Panc1 (cell line): ENCODE data around the gene BAZ2B. TPM values are rescaled to one million over a fixed set of nuclear protein-coding genes. Genes with fewer than 3 reads are reported as not detected.

Source experiments
- ATAC-seq: fragments of 200-7000 bp; cut with Tn5 transposase; 2 replicates; pipeline ENCODE4 v1.9.1; 2020; ENCODE audit warnings: mild to moderate bottlenecking, moderate library complexity
- BruUV-seq: library from RNA; stranded (reverse); fragments of 400-500 nt; replicated peaks from 2 replicates; lab custom pipeline; 2021; lab: Mats Ljungman, UMichigan
- CTCF ChIA-PET: fragments of 300-600 bp; sonication (Branson Sonifier 250); formaldehyde crosslinking; loops from one replicate; lab custom pipeline; 2022; ENCODE audit warnings: antibody characterized with exemption; lab: Charles Lee
- POLR2A ChIA-PET: fragments of 300-600 bp; sonication (Branson Sonifier 250); formaldehyde crosslinking; loops from one replicate; lab custom pipeline; 2022; ENCODE audit warnings: antibody characterized with exemption; lab: Charles Lee
- DNase-seq: peaks from one replicate; pipeline ENCODE4 v3.0.0-alpha.2; 2010; ENCODE audit warnings: low read depth, low spot score
- H3K27ac ChIP-seq: 2 replicates; pipeline ENCODE4 v1.5.1; 2011; ENCODE audit warnings: mild to moderate bottlenecking, low read length, inconsistent platforms
- H3K27me3 ChIP-seq: fragments of 200-500 bp; sonication (Bioruptor generic); 2 replicates; pipeline ENCODE4 v1.6.0; 2014; ENCODE audit warnings: low read length, inconsistent platforms; ENCODE audit not compliant: control insufficient read depth, insufficient read depth
- H3K36me3 ChIP-seq: fragments of 200-500 bp; sonication (Bioruptor generic); 2 replicates; pipeline ENCODE4 v1.5.1; 2014; ENCODE audit warnings: inconsistent platforms, mild to moderate bottlenecking, low read length, moderate library complexity; ENCODE audit not compliant: control insufficient read depth, insufficient read depth
- H3K4me1 ChIP-seq: 2 replicates; pipeline ENCODE4 v1.5.1; 2011; ENCODE audit warnings: inconsistent platforms, mild to moderate bottlenecking, low read length, moderate library complexity; ENCODE audit not compliant: control insufficient read depth, insufficient read depth
- H3K4me3 ChIP-seq, 2 experiments: 2 replicates each; pipeline ENCODE4 v1.5.1; 2011 to 2012; ENCODE audit warnings: low read depth in 2 of 2, low read length in 2 of 2, mild to moderate bottlenecking in 2 of 2, inconsistent platforms in 1 of 2, moderate library complexity in 1 of 2
- H3K9me3 ChIP-seq: fragments of 200-500 bp; sonication (Bioruptor generic); 2 replicates; pipeline ENCODE4 v1.5.1; 2014; ENCODE audit warnings: low read depth, mild to moderate bottlenecking, inconsistent platforms, low read length, moderate library complexity; ENCODE audit not compliant: control insufficient read depth, insufficient read depth
- POLR2AphosphoS5 ChIP-seq: IDR thresholded peaks from 2 replicates; pipeline ENCODE4 v1.6.1; 2012; ENCODE audit warnings: mild to moderate bottlenecking, low read depth, low read length, moderate library complexity
- SIN3A ChIP-seq: IDR thresholded peaks from 2 replicates; pipeline ENCODE4 v1.6.1; 2012; ENCODE audit warnings: low read depth, mild to moderate bottlenecking, low read length, moderate library complexity, borderline replicate concordance; ENCODE audit not compliant: insufficient read depth
- TCF7L2 ChIP-seq: IDR thresholded peaks from 2 replicates; pipeline ENCODE4 v1.6.1; 2011; ENCODE audit warnings: mild to moderate bottlenecking, low read depth, low read length, inconsistent platforms
- in situ Hi-C: cut with HindIII; loops from 2 replicates; pipeline ENCODE4 v1.10.0; 2016; ENCODE audit warnings: low sequenced_read_pairs, low pct_unique_long_range_greater_than_20kb
- intact Hi-C: fragments of 100-400 bp; cut with micrococcal nuclease; formaldehyde crosslinking; loops from one replicate; pipeline ENCODE4 v1.10.0; 2022; ENCODE audit not compliant: unreplicated experiment
- total RNA-seq: library from RNA; stranded (reverse); gene quantifications from one replicate; pipeline ENCODE4 v1.2.1, GENCODE V29; 2021; ENCODE audit not compliant: unreplicated experiment
- TF ChIP-seq, protein P1 (sequence below), 2 experiments: IDR thresholded peaks; 2 replicates each; pipeline ENCODE4 v1.6.1; 2011 to 2012; ENCODE audit warnings: low read depth in 2 of 2, control low read depth in 1 of 2, low read length in 1 of 2, mild to moderate bottlenecking in 1 of 2, moderate library complexity in 1 of 2; ENCODE audit not compliant: insufficient read depth in 1 of 2
- TF ChIP-seq, protein P2 (sequence below): fragments of 450-650 bp; IDR thresholded peaks from 2 replicates; pipeline ENCODE4 v1.5.1; 2017; ENCODE audit warnings: mild to moderate bottlenecking

BAZ2B gene
- total RNA-seq, 1 experiment from 2014 or later = 38.6 TPM

- Histone ChIP-seq H3K27ac (no peak overlapping the region), H3K9me3 (no peaks in the 10 kb centered on the region), H3K27me3 (no peaks in the 10 kb centered on the region), H3K4me1 (no peaks in the 10 kb centered on the region), H3K4me3 (no peak overlapping the region), H3K36me3 (no peaks in the 10 kb centered on the region)
- TF ChIP-seq, protein P1, sequence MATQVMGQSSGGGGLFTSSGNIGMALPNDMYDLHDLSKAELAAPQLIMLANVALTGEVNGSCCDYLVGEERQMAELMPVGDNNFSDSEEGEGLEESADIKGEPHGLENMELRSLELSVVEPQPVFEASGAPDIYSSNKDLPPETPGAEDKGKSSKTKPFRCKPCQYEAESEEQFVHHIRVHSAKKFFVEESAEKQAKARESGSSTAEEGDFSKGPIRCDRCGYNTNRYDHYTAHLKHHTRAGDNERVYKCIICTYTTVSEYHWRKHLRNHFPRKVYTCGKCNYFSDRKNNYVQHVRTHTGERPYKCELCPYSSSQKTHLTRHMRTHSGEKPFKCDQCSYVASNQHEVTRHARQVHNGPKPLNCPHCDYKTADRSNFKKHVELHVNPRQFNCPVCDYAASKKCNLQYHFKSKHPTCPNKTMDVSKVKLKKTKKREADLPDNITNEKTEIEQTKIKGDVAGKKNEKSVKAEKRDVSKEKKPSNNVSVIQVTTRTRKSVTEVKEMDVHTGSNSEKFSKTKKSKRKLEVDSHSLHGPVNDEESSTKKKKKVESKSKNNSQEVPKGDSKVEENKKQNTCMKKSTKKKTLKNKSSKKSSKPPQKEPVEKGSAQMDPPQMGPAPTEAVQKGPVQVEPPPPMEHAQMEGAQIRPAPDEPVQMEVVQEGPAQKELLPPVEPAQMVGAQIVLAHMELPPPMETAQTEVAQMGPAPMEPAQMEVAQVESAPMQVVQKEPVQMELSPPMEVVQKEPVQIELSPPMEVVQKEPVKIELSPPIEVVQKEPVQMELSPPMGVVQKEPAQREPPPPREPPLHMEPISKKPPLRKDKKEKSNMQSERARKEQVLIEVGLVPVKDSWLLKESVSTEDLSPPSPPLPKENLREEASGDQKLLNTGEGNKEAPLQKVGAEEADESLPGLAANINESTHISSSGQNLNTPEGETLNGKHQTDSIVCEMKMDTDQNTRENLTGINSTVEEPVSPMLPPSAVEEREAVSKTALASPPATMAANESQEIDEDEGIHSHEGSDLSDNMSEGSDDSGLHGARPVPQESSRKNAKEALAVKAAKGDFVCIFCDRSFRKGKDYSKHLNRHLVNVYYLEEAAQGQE (IDR thresholded peaks at IDR 0.05; ENCODE audit: insufficient read depth in 1 of 2, low read depth in 2 of 2, low read length in 1 of 2) = no peak
- TF ChIP-seq TCF7L2 (no peak), SIN3A (no peak), POLR2AphosphoS5 (no peak)
- TF ChIP-seq, protein P2, sequence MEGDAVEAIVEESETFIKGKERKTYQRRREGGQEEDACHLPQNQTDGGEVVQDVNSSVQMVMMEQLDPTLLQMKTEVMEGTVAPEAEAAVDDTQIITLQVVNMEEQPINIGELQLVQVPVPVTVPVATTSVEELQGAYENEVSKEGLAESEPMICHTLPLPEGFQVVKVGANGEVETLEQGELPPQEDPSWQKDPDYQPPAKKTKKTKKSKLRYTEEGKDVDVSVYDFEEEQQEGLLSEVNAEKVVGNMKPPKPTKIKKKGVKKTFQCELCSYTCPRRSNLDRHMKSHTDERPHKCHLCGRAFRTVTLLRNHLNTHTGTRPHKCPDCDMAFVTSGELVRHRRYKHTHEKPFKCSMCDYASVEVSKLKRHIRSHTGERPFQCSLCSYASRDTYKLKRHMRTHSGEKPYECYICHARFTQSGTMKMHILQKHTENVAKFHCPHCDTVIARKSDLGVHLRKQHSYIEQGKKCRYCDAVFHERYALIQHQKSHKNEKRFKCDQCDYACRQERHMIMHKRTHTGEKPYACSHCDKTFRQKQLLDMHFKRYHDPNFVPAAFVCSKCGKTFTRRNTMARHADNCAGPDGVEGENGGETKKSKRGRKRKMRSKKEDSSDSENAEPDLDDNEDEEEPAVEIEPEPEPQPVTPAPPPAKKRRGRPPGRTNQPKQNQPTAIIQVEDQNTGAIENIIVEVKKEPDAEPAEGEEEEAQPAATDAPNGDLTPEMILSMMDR = no peak
- intact Hi-C loops = no loop called here
- ChIA-PET POLR2A (no interaction called here), CTCF (no interaction called here)
- DNase-seq (no peak), ATAC-seq (no peak)
- in situ Hi-C loops = no loop called here
- no TSS peak for BruUV-seq
Observed at GRCh38 chr2:159637988-159638501, 21.7 kb upstream of the BAZ2B start.

DNA sequence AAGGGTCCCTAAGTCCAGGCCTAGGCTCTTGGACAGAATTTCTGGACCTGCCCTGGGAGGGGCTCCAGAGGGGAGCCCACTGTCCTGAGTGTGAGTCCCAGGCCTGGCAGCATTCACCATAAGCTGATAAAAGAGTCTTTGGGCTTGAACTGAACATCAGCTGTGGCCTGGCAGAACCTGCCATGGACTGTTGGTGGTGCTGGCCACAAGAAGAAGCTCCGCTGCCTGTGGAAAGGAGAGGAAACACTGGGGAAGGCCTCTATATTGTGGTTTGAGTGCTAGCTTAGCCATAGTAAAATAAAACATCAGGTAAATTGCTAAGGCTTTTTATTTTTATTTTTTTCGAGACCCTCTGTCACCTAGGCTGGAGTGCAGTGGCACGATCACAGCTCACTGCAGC, 20.9 kb upstream of the BAZ2B start:
- no peaks in the 10 kb centered on the region for H3K9me3 ChIP-seq
- no peak overlapping the region for H3K27ac ChIP-seq
- ChIA-PET CTCF (no interaction called here), POLR2A (no interaction called here)
- DNase-seq (no peak), ATAC-seq (no peak)
- H3K27me3 ChIP-seq = no peaks in the 10 kb centered on the region
- in situ Hi-C loops = no loop called here
- H3K4me1 ChIP-seq = no peaks in the 10 kb centered on the region
- intact Hi-C loops = no loop called here
- BruUV-seq = no TSS peak
- no peak for TF ChIP-seq TCF7L2
- TF ChIP-seq, protein P2 = no peak
- TF ChIP-seq POLR2AphosphoS5 = no peak
- TF ChIP-seq SIN3A = no peak
- TF ChIP-seq, protein P1 (IDR thresholded peaks at IDR 0.05; ENCODE audit: insufficient read depth in 1 of 2, low read depth in 2 of 2, low read length in 1 of 2) = no peak
- H3K4me3 ChIP-seq = no peak overlapping the region
- no peaks in the 10 kb centered on the region for H3K36me3 ChIP-seq
